GM19324 (cell line): Measurements from ENCODE around the gene MYO5C.
"Not testable (repeated sequence)": the region's sequence is repeated elsewhere in the genome, so short reads cannot be mapped to it uniquely, and the experiment has no call there.

Experiments used
- ATAC-seq: cut with Tn5 transposase; IDR thresholded peaks from one replicate; pipeline ENCODE4 v1.9.1; 2021; ENCODE audit warnings: mild to moderate bottlenecking, moderate library complexity; ENCODE audit not compliant: unreplicated experiment, low FRiP score

MYO5C gene

DNA sequence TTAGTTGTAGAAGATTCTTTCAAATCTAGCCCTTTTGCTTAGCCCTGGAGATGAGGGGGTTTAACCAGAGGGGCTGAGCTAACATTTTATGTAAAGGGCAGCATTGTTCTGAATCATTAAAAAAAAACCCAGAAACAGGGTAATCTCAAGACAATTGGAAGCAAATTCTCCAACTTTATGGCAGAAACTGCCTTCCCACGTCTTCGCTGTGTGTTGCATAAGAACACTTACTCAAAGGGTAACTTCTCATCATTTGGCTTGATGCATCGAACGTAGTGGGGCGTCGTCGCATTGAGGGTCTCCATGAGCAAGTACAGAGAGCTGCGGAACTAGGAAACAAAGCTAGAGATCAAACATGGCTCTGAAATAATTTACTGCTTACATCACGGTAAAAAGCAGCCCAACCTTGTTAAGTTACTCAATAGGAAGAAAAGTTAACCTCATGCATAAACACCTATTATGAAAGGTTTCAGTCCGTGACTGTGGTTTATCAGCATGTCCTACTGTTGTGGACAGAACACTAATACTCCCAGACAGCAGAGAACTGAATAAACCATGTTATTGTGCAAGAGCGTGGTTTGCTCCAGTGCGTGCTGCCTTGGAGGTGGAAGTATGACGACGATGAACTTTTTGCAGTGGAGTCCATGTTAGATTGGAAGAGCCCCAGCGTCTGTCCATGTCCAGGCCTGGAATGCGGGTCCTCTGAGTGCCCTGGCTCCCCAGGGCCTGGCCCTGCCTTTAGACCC, 48.7 kb downstream of the MYO5C start:
- no peak for ATAC-seq

GRCh38 chr15:52243697-52244555, 51.7 kb downstream of the MYO5C start:
- no peak for ATAC-seq

GRCh38 chr15:52243286-52243685, 52.3 kb downstream of the MYO5C start:
- no peak for ATAC-seq

DNA sequence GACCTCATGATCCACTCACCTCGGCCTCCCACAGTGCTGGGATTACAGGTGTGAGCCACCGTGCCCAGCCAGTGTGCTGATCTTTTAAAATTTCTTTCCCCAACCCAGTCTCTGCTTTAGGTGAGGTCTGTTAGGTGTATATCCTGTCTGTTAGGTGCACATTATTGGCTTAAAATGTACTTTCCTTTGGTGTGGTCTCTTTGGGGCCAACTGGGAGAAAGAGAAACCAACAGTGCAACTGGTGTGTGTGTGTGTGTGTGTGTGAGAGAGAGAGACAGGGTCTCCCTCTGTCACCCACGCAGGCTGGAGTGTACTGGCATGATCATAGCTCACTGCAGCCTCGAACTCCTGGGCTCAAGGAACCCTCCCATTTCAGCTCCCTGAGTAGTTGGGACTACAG, 54.1 kb downstream of the MYO5C start:
- no peak for ATAC-seq

GRCh38 chr15:52240166-52240565, 55.4 kb downstream of the MYO5C start:
- no peak for ATAC-seq

GRCh38 chr15:52238989-52239525, 56.5 kb downstream of the MYO5C start:
- ATAC-seq = not testable (repeated sequence)

DNA sequence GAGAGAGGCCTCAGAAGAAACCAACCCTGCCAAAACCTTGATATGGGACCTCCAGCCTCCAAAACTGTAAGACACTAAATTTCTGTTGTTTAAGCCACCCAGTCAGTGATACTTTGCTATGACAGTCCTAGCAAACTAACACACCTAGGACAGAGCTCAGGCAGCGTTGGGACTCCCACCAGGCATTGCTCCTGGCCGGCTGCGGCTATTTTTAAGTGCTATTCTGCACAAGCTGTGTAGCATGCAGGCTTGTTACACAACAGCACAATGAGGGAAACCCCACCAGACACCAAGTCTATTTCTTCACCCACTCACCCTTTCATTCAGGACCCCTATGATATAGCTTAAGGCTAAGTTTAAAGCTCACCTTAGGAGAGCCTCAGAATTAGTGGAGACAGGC, 57.5 kb downstream of the MYO5C start:
- ATAC-seq = no peak

GRCh38 chr15:52236013-52236412, 59.6 kb downstream of the MYO5C start:
- no peak for ATAC-seq

DNA sequence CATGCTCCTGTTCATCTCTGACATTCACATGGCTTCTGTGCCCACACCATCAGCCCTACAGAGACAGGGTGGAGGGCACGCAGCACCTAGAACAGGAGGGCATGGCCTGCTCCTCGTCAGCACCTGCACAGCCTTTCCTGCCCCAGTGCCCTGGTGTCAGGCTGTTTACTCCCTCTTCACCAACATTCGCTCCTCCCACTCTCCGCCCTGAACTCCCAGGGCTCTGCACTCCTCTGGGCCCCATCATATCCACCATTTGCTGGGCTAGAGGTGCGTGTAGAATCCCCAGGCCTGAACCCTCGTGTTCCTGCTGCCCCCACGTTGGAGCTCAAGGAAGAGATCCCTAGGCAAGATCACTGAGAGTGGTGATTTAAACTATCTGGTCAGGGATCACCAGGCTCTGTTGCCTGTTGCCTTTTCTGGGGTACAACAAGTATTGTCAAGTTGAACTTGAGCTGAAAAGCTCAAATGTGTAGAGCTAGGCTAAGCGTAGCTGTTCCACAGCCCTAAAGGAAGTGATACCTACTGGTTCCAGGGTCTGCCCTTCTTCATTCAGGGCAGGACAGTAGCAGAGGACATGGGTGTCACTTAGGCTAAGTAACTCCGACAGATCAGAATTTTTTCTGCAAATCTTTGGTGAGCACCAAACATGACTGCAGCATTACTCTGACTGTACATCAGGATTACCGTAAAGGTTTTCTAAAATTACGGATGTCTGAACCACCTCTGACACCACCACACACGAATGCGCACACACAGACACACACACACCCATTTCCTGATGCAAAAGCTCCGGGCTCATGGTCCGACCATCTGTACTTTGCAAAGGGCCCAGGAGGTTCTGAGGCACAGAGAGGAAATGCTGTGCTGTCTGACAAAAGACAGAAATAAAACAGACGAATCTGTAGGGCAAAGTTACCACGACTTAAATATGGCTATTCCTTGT, 60.7 kb downstream of the MYO5C start:
- peak; percentile 52 for ATAC-seq

GRCh38 chr15:52233405-52233804, 62.2 kb downstream of the MYO5C start:
- no peak for ATAC-seq

- ATAC-seq = peak; percentile 52
These were observed 63.3 kb downstream of the MYO5C start for GRCh38 chr15:52232327-52232726.

DNA sequence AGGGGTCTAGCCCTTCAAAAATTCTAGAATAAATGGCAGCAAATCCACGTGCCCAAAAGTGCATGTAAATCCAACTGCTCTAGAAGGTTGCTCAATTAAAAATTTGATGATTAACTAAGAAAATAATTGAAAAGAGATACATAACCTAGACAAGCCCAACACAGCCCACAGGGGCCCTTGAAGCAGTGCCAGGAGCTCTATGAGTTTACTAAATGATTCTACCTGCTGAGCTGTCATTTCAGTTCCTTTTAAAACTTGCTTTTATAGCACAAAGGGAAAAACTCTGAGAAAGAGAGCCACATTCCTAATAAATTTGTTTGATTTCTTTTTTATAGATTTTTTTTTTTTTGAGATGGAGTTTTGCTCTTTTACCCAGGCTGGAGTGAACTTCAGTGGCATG, 65.5 kb downstream of the MYO5C start:
- no peak for ATAC-seq

GRCh38 chr15:52228921-52229320, 66.7 kb downstream of the MYO5C start:
- no peak for ATAC-seq

- ATAC-seq = peak; percentile 63
These were observed 68.1 kb downstream of the MYO5C start for GRCh38 chr15:52227456-52227855.

GRCh38 chr15:52225230-52225629, 70.4 kb downstream of the MYO5C start:
- ATAC-seq = no peak

DNA sequence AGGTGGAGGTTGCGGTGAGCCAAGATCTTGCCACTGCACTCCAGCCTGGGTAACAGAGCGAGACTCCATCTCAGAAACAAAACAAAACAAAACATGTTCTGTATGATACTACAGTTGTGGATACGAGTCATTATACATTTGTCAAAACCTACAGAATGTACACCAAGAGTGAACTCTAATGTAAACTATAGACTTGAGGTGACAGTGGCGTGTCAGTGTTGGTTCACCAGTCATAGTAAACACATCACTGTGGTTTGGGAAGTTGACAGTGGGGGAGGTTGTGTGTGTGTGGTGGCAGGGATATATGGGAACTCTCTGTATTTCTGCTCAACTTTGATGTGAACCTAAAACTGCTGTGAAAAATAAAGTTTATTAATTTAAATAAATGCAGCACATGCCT, 71.4 kb downstream of the MYO5C start:
- no peak for ATAC-seq

DNA sequence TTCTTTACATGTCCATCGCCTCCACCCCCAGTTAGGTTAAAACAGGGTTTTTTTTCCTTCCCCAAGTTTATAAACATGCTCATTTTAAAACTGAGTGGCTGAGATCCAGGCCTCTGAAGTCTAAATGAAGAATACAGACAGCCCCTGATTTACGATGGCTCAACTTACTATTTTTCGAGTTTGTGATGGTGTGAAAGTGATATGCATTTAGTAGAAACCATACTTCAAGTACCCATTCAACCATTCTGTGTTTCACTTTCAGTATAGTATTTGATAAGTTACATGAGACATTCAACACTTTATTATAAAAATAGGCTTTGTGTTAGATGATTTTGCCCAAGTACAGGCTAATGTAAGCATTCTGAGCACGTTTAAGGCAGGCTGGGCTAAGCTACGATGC, 73.9 kb downstream of the MYO5C start:
- no peak for ATAC-seq

DNA sequence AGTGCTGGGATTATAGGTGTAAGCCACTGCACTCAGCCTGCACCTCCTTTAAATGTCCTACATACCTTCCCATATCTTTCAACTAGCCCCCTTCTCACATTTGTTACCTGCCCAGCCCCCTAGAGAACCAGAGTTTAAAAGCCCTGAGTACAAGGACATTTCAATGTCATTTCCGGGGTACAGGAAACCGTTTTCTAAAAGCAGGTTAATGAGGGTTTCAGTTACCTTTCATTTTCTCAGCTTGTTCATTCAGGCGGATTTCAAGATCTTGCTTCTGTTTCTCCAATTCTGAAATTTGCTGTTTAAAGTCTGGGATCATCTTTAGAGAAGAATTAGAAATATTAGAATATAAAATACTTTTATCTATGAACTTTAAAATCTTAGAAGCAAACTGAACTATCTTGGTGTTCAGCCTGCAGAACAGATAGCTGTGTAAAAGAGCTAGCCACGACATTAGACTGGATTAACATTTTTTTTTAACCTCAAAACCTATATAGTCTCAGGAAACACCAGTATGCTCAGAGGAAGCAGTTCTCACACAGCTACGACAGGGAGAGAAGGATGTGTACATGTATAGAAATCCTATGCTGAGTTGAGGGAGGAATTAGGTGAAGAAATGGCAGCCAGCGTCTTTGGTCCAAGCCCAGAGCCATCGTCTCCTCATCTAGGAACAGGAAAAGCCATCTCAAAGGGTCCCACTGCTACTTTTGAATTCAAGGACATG, 74.5 kb downstream of the MYO5C start:
- no peak for ATAC-seq

- ATAC-seq = no peak
These were observed 75.4 kb downstream of the MYO5C start for GRCh38 chr15:52220251-52220650.

DNA sequence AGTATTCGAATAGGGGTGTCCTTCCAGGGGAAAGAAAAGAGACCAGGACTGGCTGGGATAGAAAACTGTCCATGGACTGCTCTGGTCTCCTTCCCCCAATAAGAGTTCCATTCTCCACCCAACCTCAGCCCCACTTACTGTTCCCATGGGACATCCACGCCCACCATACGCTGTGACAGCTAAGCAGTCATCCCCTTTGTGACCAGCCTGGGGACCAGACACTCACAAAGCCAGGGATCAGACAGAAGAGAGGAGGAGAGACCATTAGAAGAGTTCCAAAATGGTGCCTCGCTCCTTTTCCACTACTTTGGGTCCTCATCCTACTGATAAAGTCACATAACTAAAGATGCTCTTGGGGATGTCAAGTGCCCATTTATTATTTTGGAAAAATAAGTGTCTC, 76.8 kb downstream of the MYO5C start:
- no peak for ATAC-seq
